GM18870 (cell line): ENCODE data around the gene PHF12.
"Not testable (repeated sequence)": the region's sequence is repeated elsewhere in the genome, so short reads cannot be mapped to it uniquely, and the experiment has no call there.

Experiments used
- ATAC-seq: cut with Tn5 transposase; IDR thresholded peaks from one replicate; pipeline ENCODE4 v1.9.1; 2021; ENCODE audit warnings: moderate library complexity; ENCODE audit not compliant: unreplicated experiment

PHF12 gene

DNA sequence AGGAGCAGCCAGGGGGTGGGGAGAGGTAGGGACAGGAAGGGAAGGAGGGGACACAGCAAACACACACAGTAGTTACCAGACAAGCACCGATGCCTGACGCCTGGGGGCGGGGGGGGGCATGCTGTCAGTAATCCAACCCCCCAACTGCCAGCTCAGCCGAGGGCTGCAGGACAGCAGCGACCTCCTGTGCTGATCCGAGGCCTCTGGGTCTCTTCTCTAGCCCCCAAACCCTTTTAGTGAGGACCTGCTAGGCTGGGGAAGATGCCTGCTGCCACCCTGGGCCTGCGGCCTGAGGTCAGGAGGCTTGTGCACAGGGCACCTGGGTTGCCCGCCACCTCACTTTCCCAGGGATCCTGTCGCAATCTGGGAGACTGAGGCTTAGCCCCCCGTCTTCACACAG lies 65.4 kb downstream of the PHF12 start:
- no peak for ATAC-seq

DNA sequence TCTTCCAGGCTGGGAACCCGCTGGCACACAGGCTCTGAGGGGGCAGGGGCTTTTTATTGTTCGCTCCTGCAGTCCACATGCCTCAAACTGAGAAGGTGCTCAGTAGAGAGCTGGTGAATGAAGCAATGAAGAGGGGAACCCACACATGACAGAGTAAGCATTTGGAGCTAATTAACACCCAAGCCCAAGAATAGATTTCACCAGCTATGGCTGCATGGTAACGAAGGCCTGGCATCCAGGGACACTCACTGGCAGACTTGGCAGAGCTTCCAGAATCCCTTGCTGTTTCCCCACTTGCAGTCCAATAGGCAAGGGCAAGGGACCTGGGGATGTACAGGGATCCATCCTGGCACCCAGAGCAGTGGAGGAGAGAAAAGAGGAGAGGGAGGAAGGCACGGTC lies 66.0 kb downstream of the PHF12 start:
- ATAC-seq = no peak

DNA sequence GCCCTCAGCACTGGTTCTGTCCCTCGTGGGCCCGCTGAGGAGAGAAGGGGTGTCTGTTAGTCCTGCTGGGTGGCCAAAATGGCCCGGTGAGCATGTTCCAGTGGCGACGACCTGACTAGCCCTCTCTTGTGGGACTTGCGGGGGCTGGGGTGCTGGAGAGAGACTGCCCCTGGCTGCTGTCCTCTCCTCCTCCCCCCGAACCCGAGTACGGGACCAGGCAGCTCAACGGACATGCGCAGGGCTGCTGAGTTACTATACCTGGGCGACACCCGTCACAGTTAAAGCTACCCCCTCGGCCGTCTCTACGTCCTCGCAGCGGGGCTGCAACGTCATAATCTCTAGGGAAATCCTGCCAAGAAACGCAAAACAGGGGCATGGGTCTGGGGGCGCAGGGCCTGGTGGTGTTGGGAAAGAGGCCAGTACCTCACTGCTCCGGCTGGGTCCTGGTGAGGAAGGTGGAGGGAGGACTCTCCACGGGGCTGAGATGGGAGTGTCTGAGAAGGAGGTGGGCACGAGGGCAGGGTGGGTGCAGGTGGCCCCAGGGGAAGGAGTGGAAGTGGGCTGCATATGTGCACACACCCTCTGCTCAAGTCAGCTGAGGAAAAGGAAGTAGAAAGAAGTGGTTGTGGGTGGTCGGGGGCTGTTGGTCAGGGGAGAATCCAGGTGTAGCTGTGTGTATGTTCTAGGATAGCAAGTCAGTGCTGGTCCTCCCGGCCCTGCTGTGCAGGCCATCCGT lies 67.2 kb downstream of the PHF12 start:
- ATAC-seq = no peak

DNA sequence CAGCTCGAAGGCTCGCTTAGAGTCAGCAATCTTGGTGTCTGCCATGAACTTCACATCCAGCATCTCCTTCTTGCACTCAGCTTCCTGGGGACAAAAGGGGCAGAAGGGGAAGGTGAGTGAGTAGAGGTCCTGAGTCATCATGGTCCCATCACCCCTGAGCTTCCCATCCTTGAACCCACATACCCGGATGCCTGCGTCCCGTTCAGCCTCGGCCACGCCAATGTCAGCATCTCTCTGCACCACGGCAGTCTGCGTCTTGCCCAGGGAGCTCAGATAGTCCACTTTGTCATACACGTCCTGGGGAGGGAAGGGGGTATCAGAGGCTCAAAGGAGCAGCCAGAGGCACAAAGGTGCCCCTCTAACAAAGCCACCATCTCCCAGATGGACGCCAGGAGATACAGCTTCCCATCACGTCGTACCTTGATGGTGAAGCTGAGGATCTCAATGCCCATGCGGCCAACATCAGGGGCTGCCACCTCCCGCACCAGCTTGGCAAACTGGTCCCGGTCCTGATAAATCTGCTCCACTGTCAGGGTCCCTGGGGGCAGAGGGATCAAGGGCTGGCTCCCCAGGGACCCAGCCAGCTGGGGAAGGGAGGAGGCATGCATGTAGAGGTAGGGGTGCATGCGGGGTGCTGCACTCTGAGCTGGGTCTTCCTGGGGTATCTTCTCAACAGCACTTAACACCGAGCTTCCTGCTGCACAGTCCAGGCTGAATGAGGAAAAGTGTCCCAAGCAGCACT lies 69.0 kb downstream of the PHF12 start:
- ATAC-seq = no peak

DNA sequence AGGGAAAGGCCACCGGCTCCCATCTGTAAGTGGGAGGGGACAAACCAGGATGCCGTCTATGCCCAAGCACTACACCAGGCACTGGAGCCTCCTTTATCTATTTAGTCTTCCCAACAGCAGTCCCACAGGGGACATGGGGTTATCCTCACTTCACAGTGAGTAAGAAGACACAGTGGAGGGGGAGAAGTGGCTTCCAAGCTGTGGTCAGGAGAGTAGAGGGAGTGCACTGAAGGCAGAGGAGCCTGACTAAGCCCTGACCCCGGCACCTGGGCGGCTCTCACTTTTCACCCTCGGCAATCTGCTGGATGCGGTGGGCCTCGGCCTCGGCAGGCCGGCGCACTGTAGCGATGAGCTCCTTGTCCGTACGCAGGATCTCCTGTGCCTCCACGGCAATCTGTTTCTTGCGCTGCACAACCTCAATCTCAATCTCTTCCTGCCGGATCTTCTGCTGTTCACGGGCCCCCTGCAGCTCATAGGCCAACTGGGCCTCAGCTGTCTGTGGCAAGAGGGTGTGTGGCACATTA lies 69.7 kb downstream of the PHF12 start:
- ATAC-seq = no peak

DNA sequence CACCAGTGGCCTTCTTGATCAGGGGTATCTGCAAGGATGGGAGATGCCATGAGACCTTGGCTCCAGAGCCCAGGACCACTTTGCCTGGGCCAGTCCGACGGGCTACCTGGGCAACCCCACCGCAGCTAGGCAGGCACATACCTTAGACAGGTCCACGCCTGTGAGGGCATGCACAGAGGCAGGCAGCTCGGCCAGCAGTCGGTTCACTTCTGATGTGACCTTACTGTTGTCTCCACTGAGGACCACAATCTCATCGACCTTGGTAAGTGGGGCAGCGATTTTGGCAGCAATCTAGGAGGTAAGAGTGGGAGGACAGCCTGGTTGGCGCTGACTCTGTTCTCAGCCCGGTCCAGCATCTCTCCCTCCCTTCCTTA lies 70.8 kb downstream of the PHF12 start:
- no peak for ATAC-seq

DNA sequence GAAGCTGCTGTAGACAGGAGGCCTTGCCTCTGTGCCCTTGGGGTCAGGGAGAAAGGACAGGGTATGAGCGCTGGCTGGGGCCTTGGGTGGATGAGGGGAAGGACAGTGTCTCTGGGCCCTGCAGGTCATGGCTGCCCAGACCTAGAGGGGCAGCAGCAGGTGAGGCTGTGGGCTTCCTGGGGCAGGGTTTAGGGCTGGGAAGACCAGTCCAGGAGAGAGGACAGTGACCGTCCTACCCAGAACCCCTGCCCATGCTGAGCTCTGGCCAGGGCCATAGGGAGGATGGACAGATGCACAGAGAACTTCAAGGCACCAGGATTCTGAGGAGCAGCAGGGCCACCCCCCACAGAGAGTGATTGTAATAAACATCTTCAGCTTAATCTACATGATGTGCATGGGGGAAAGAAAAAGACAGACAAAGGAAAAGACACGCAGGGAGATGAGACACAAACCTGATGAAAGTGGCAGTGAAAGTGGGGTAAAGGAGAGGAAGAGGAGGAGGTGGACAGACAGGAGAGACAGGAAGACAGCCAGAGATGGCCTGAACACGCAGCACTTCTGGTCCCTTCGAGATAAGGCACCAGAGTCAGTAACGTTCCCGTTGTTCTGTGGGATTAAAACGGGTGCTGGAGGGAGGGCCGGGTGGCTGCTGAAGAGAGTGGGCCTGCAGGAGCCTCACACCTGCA lies 71.3 kb downstream of the PHF12 start:
- no peak for ATAC-seq

DNA sequence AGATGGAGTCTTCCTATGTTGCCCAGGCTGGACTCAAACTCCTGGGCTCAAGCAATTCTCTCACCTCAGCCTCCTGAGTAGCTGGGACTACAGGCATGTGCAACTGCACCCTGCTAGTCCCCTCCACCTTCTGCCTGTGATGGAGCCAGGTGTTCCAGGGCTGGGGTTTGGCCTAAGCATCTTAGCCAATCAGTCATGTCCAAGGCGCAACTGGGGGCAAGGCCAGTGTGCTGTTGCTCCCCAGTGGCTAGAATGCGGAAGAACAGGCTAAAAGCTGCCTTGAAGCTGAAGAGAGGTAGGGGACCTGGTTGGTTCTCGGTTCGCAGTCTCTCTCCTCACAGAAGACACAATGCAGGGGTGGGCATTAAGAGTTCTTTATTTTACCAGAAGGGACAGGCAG lies 72.3 kb downstream of the PHF12 start:
- no peak for ATAC-seq

DNA sequence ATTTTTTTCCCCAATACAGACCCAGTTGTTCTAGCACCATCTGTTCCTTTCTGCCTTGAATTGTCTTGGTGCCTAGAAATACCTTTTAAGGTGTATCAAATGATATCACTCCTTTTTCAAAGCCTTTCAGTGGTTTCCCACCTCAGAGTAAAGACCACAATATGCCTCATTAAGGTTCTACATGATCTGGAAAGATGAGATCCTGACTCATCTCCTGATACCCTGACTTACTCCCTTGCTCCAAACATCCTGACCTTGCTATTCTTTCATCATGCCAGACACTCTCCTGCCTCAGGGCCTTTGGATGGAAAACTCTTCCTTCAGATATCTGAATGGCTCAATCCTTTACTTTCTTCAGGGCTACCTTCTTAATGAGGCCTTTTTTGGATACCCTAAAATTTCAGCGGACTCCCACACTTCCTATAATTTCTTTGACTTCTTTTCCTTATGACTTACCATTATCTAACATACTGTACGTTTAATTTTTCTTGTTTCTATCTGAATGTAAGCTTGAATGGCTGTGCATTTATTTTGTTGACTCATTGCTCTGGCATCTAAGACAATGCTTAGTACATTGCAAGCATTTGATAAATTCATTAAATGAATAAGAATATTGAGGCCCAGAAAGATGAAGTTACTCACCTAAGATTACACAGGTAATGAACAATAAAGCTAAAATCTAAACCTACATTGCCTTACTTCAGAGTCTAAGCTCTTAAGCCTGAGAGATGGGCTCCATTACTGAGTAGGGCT lies 73.0 kb downstream of the PHF12 start:
- ATAC-seq = no peak

DNA sequence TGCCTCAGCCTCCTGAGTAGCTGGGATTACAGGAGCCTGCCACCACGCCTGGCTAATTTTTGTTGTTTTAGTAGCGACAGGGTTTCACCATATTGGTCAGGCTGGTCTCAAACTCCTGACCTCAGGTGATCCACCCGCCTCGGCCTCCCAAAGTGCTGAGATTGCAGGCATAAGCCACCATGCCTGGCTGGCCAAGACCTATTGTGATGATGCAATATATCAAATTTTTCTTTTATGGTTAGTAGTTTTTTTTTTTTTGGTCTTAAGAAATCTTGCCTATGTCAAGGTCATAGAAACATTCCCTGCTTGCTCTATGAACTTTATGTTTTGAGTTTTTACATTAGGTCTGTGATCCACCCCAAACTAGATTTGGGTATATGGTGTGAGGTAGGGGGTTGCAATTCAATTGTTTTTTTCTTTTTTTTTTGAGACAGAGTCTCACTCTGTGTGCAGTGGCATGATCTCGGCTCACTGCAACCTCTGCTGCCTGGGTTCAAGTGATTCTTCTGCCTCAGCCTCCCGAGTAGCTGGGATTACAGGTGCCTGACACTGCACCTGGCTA lies 74.1 kb downstream of the PHF12 start:
- not testable (repeated sequence) for ATAC-seq

DNA sequence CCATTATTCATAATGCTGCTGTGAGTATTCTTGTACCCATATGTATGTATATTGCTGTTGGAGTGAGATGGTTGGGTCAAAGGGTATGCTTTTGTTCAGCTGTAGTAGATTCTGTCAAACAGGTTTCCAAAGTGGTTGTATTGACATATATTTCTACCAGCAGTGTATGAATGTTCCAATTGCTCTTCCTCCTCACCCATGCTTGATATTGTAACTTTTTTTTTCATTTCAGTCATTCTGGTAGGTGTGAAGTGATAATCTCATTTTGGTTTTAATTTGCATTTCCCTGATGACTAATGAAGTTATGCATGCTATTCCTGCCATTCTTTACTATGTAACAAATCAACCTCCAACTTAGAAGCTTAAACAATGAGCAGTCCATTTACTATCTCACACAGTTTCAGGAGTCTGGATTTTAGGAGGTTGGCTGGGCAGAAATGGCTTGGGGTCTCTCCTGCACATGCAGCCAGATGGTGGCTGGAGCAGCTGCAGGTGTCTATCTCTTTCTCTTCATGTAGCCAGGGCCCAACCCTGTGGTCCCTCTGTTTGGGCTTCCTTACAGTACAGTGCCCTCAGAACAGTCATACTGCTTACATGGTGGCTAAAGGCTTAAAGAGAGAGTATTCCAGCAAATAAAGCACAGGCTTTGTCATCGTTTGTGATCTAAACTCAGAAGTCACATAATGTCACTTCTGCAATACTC lies 75.3 kb downstream of the PHF12 start:
- no peak for ATAC-seq

DNA sequence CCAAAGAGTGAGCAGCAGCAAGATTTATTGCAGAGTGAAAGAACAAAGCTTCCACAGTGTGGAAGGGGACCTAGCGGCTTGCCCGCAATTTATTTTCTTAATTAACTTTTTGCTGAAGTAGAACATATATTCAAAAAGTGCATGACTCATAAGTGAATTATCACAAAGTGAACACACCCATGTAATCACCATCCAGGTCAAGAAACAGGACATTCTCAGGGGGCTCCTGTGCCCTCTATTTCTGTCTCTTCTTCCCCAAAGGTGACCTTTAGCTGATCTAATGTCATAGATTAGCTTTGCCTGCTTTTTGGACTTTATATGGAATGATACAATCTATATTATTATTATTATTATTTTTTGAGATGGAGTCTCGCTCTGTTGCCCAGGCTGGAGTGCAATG lies 76.6 kb downstream of the PHF12 start:
- no peak for ATAC-seq

DNA sequence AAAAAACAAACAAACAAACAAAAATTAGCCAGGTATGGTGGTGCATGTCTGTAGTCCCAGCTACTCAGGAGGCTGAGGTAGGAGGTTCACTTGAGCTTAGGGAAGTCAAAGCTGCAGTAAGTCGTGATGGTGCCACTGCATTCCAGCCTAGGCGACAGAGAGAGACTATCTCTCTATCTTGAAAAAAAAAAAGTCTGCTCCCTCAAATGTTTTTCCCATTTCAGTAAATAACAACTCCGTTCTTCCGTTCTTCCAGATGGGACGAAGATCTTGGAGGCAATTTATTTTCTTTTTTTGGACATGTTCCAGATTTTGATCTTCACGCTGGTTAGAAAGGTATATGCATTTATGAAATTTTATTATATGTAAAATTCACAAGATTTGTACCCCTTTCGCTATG lies 77.5 kb downstream of the PHF12 start:
- no peak for ATAC-seq

DNA sequence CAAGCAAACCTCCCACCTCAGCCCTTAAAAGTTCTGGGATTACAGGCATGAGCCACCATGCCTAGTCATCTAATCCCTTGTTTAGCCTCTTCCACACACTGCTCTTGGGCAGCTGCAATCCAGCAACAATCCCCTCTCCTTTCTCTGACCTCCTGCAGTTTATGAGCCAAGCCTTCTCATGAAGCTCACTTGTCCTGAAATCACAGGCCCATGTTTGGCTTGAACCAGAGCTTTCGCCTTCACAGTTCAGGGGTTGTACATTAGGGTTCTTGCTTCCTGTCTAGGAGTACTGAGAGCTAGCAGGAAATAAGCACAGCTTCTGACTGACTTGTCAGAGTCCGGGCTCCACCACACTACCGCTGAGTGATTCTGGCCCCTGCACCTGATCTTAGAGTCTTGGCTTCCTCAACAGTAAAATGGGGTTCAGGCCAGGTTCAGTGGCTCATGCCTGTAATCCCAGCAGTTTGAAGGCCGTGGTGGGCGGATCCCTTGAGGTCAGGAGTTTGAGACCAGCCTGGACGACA lies 80.2 kb downstream of the PHF12 start:
- ATAC-seq = peak; percentile 77

DNA sequence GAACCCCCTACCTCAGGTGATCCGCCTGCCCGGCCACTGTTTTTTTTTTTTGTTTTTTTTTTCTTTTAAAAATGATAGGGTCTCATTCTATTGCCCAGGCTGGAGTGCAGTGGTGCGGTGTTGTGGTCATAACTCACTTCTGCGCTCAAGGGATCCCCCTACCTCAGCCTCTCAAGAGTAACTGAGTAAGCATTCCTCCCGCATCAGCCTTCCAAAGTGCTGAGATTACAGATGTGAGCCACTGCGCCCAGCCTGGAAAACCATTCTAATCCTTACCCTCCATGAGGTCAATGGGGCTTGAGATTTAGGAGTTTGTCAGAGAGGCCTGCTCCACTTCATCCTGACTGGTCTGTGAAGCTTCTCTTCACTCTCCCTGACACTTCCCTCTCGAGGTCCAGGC lies 84.0 kb downstream of the PHF12 start:
- no peak for ATAC-seq

DNA sequence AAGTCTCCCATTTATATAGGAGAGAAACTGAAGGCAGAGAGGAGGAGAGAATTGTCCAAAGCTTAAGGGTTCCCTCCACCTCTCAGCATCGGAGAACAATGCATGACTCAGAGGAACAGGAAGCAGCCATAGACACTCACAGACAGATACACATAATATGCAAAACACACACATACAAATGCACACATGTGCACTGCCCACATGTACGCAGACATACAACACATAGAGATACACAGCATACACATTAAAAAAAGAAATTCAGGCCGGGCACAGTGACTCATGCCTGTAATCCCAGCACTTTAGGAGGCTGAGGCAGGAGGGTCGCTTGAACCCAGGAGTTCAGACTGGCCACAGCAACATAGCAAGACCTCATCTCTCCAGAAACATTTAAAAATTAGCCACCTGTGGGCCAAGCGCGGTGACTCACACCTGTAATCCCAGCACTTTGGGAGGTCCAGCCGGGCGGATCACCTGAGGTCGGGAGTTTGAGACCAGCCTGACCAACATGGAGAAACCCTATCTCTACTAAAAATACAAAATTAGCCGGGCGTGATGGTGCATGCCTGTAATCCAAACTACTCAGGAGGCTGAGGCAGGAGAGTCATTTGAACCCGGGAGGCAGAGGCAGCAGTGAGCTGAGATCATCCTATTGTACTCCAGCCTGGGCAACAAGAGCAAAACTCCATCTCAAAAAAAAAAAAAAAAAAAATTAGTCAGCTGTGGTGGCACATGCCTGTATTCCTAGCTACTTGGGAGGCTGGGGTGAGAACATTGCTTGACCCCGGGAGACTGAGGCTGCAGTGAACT lies 85.2 kb downstream of the PHF12 start:
- ATAC-seq = no peak

DNA sequence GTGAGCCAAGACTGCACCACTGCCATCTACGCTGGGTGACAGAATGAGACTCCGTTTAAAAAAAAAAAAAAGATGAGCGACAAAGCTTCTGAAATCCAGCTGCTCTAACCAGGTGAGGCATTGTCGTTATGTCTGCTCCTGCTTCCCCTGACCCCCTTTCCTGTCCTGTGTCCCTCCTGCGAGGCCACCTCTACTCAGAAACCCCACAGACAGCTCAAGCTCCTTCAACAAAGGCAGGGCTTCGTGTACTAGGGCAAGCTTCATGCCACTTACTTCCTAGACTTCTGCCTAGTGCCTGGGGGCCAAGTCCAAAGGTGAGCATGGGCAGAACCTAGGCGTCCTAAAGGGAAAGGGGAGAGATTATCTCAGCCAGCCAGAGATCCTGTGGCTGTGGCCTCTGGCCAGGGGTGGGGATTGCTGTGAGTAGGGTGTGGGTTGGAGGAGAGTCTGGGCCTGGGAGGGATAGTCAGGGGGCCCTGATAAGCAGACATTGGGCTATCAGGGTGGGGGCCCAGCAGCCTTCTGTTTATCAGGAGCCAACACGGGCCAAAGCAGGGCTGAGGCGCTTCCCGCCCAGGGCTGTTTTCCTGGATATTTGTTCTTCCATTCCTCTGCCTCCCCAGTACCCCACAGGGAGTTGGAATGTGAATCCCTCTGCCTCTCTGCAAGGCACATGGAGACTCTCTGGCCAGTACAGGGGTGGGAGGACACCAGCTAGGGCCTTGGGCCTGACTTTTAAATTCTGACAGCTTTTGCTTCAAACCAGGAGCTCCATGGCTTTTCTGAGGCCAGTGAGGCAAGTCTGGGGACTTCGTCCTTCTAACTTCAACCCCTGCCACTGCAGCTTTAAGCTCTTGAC lies 86.1 kb downstream of the PHF12 start:
- ATAC-seq = no peak

DNA sequence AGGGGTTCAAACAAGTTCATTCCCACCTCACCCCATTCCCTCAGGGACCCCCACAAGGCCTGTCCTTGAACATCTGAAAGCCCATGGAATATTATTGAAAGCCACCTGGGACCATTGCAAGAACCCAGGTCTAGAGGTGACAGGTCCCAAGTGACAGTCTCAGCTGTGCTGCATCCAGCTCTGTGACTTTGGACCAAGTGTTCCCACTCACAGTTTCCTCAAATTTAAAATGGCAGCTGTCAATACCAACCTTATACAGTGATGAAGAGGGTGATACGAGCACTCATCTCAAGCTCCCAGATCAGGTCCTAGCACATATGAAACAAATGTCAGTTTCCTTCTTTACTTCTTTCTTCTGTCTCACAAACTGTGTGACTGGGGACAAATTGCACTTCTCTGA lies 87.4 kb downstream of the PHF12 start:
- no peak for ATAC-seq
